IPS-15b (cell line): ENCODE measurements around the gene POLR3K.

Experiments
- H3K27me3 ChIP-seq: one replicate; pipeline ENCODE4 v1.6.1; 2013; ENCODE audit warnings: low read length; ENCODE audit not compliant: control insufficient read depth, insufficient read depth
- H3K36me3 ChIP-seq: one replicate; pipeline ENCODE4 v1.6.1; 2013; ENCODE audit warnings: low read length; ENCODE audit not compliant: control insufficient read depth, insufficient read depth
- H3K4me1 ChIP-seq: one replicate; pipeline ENCODE4 v1.6.1; 2013; ENCODE audit warnings: mild to moderate bottlenecking, low read length; ENCODE audit not compliant: control insufficient read depth, insufficient read depth
- H3K4me3 ChIP-seq: one replicate; pipeline ENCODE4 v1.5.1; 2013; ENCODE audit warnings: low read depth, low read length
- H3K9ac ChIP-seq: one replicate; pipeline ENCODE4 v1.6.1; 2013; ENCODE audit warnings: low read depth, mild to moderate bottlenecking, low read length
- H3K9me3 ChIP-seq: one replicate; pipeline ENCODE4 v1.6.1; 2013; ENCODE audit warnings: mild to moderate bottlenecking, low read length; ENCODE audit not compliant: control insufficient read depth, insufficient read depth

Gene POLR3K

GRCh38 chr16:60929-61878 is 7.8 kb upstream of the POLR3K start:
- Histone ChIP-seq H3K27me3 (no peaks in the 10 kb centered on the region), H3K9ac (no peak overlapping the region), H3K4me1 (no peaks in the 10 kb centered on the region), H3K4me3 (no peak overlapping the region), H3K36me3 (peaks cover 63% of the 10 kb centered on the region), H3K9me3 (no peaks in the 10 kb centered on the region)

- peaks cover 68% of the 10 kb centered on the region for H3K36me3 ChIP-seq
- no peaks in the 10 kb centered on the region for H3K27me3 ChIP-seq
- H3K4me1 ChIP-seq, result no peaks in the 10 kb centered on the region
- no peak overlapping the region for H3K4me3 ChIP-seq
- no peaks in the 10 kb centered on the region for H3K9me3 ChIP-seq
- H3K9ac ChIP-seq, result no peak overlapping the region
Measured at GRCh38 chr16:60166-60565, 6.8 kb upstream of the POLR3K start.

- no peaks in the 10 kb centered on the region for H3K9me3 ChIP-seq
- no peak overlapping the region for H3K9ac ChIP-seq
- no peak overlapping the region for H3K4me3 ChIP-seq
- H3K36me3 ChIP-seq, result peaks cover 68% of the 10 kb centered on the region
- no peaks in the 10 kb centered on the region for H3K4me1 ChIP-seq
- no peaks in the 10 kb centered on the region for H3K27me3 ChIP-seq
Measured at GRCh38 chr16:59440-60059, 6.1 kb upstream of the POLR3K start.

- no peak overlapping the region for H3K4me3 ChIP-seq
- H3K27me3 ChIP-seq, result no peaks in the 10 kb centered on the region
- no peaks in the 10 kb centered on the region for H3K9me3 ChIP-seq
- no peaks in the 10 kb centered on the region for H3K4me1 ChIP-seq
- no peak overlapping the region for H3K9ac ChIP-seq
- peaks cover 63% of the 10 kb centered on the region for H3K36me3 ChIP-seq
Measured at GRCh38 chr16:58491-59439, 5.4 kb upstream of the POLR3K start.

- no peak overlapping the region for H3K4me3 ChIP-seq
- H3K9me3 ChIP-seq, result no peaks in the 10 kb centered on the region
- H3K9ac ChIP-seq, result no peak overlapping the region
- H3K27me3 ChIP-seq, result no peaks in the 10 kb centered on the region
- no peaks in the 10 kb centered on the region for H3K4me1 ChIP-seq
- H3K36me3 ChIP-seq, result peaks cover 56% of the 10 kb centered on the region
Measured at GRCh38 chr16:57711-58110, 4.3 kb upstream of the POLR3K start.

- H3K9me3 ChIP-seq, result no peaks in the 10 kb centered on the region
- no peak overlapping the region for H3K9ac ChIP-seq
- H3K4me1 ChIP-seq, result no peaks in the 10 kb centered on the region
- no peaks in the 10 kb centered on the region for H3K27me3 ChIP-seq
- H3K36me3 ChIP-seq, result peaks cover 53% of the 10 kb centered on the region
- H3K4me3 ChIP-seq, result no peak overlapping the region
Measured at GRCh38 chr16:56231-56927, 3.0 kb upstream of the POLR3K start.

- Histone ChIP-seq H3K9ac (no peak overlapping the region), H3K4me3 (no peak overlapping the region), H3K4me1 (no peaks in the 10 kb centered on the region), H3K36me3 (peaks cover 49% of the 10 kb centered on the region), H3K9me3 (no peaks in the 10 kb centered on the region), H3K27me3 (no peaks in the 10 kb centered on the region)
Measured at GRCh38 chr16:55571-56136, 2.2 kb upstream of the POLR3K start.

GRCh38 chr16:54237-54581 is 801 bp upstream of the POLR3K start:
- peak overlapping the region; percentile 69 for H3K4me3 ChIP-seq
- peak overlapping the region; percentile 73 for H3K9ac ChIP-seq
- no peaks in the 10 kb centered on the region for H3K9me3 ChIP-seq
- peaks cover 42% of the 10 kb centered on the region for H3K36me3 ChIP-seq
- no peaks in the 10 kb centered on the region for H3K4me1 ChIP-seq
- no peaks in the 10 kb centered on the region for H3K27me3 ChIP-seq

GRCh38 chr16:50769-51591 is 2.4 kb downstream of the POLR3K start:
- Histone ChIP-seq H3K36me3 (peaks cover 19% of the 10 kb centered on the region), H3K4me1 (no peaks in the 10 kb centered on the region), H3K27me3 (no peaks in the 10 kb centered on the region), H3K4me3 (no peak overlapping the region), H3K9me3 (no peaks in the 10 kb centered on the region), H3K9ac (no peak overlapping the region)

- Histone ChIP-seq H3K4me3 (no peak overlapping the region), H3K9me3 (no peaks in the 10 kb centered on the region), H3K9ac (no peak overlapping the region), H3K4me1 (no peaks in the 10 kb centered on the region), H3K27me3 (no peaks in the 10 kb centered on the region), H3K36me3 (peaks cover 29% of the 10 kb centered on the region)
Measured at GRCh38 chr16:47234-47633, 6.2 kb downstream of the POLR3K start.
